Keratinocyte (primary cell): ENCODE data around the gene ACTR5. TPM values are rescaled to one million over a fixed set of nuclear protein-coding genes. Genes with fewer than 3 reads are reported as not detected.

Source experiments
- DNase-seq: peaks from one replicate; pipeline ENCODE4 v3.0.0-alpha.2; 2011; ENCODE audit warnings: low read depth, missing footprints, low spot score
- FAIRE-seq: peaks from 2 replicates; lab custom pipeline; 2011; peaks lifted over from hg19 to GRCh38; lab: Jason Lieb, UNC
- H2AFZ ChIP-seq: 2 replicates; pipeline ENCODE4 v1.6.0; 2012; ENCODE audit warnings: low read length, control low read depth, inconsistent platforms; ENCODE audit not compliant: control insufficient read depth
- H3K27ac ChIP-seq: 2 replicates; pipeline ENCODE4 v1.5.1; 2011; ENCODE audit warnings: low read length; ENCODE audit not compliant: control insufficient read depth, insufficient read depth
- H3K27me3 ChIP-seq: 3 replicates; pipeline ENCODE4 v1.6.0; 2011; ENCODE audit warnings: low read length; ENCODE audit not compliant: control insufficient read depth, insufficient read depth; ENCODE audit errors: extremely low read depth
- H3K36me3 ChIP-seq, 2 experiments: 2 replicates in 1 of 2; 3 replicates in 1 of 2; pipeline ENCODE4 v1.5.1; 2011; ENCODE audit warnings: low read length in 2 of 2, mild to moderate bottlenecking in 1 of 2; ENCODE audit not compliant: control insufficient read depth in 2 of 2, insufficient read depth in 2 of 2; ENCODE audit errors: extremely low read depth in 1 of 2
- H3K4me1 ChIP-seq: 3 replicates; pipeline ENCODE4 v1.5.1; 2011; ENCODE audit warnings: low read length; ENCODE audit not compliant: control insufficient read depth, insufficient read depth; ENCODE audit errors: extremely low read depth
- H3K4me2 ChIP-seq: 3 replicates; pipeline ENCODE4 v1.6.0; 2011; ENCODE audit warnings: low read depth, low read length; ENCODE audit not compliant: control insufficient read depth, insufficient read depth; ENCODE audit errors: extremely low read depth
- H3K4me3 ChIP-seq, 3 experiments: fragments of 200-600 bp in 1 of 3; sonication (generic) in 1 of 3; 2 replicates in 2 of 3; 3 replicates in 1 of 3; pipeline ENCODE4 v1.5.1; 2011 to 2016; ENCODE audit warnings: low read length in 3 of 3, mild to moderate bottlenecking in 3 of 3, control low read depth in 2 of 3, inconsistent platforms in 1 of 3, low read depth in 1 of 3, mixed read lengths in 1 of 3, mixed run types in 1 of 3, moderate library complexity in 1 of 3; ENCODE audit not compliant: control insufficient read depth in 2 of 3, insufficient read depth in 2 of 3; ENCODE audit errors: extremely low read depth in 1 of 3
- H3K79me2 ChIP-seq: 2 replicates; pipeline ENCODE4 v1.6.0; 2012; ENCODE audit warnings: low read length; ENCODE audit not compliant: control insufficient read depth, insufficient read depth
- H3K9ac ChIP-seq: 3 replicates; pipeline ENCODE4 v1.6.0; 2011; ENCODE audit warnings: low read length; ENCODE audit not compliant: control insufficient read depth, insufficient read depth; ENCODE audit errors: extremely low read depth
- H3K9me1 ChIP-seq: 3 replicates; pipeline ENCODE4 v1.6.0; 2011; ENCODE audit warnings: low read length; ENCODE audit not compliant: control insufficient read depth, insufficient read depth; ENCODE audit errors: extremely low read depth
- H3K9me3 ChIP-seq: 2 replicates; pipeline ENCODE4 v1.5.1; 2012; ENCODE audit warnings: low read depth, low read length; ENCODE audit not compliant: control insufficient read depth
- H4K20me1 ChIP-seq: 3 replicates; pipeline ENCODE4 v1.6.0; 2011; ENCODE audit warnings: low read length; ENCODE audit not compliant: control insufficient read depth, insufficient read depth; ENCODE audit errors: extremely low read depth
- CTCF ChIP-seq, 3 experiments: IDR thresholded peaks in 1 of 3; conservative IDR thresholded peaks in 1 of 3; optimal IDR thresholded peaks in 1 of 3; 2 replicates in 2 of 3; 3 replicates in 1 of 3; pipeline versions ENCODE3 to v1.5.1; 2011; ENCODE audit warnings: low read length in 3 of 3, mild to moderate bottlenecking in 3 of 3, moderate library complexity in 2 of 3, control low read depth in 1 of 3, inconsistent platforms in 1 of 3; ENCODE audit not compliant: insufficient read depth in 2 of 3; ENCODE audit errors: extremely low read depth in 1 of 3
- EZH2 ChIP-seq: IDR thresholded peaks from one replicate; pipeline ENCODE4 v1.6.1; 2012; ENCODE audit warnings: inconsistent platforms, mild to moderate bottlenecking, low read length, moderate library complexity
- dilution Hi-C: fragments of 300-500 bp; cut with MboI; formaldehyde crosslinking; loops from one replicate; pipeline ENCODE4 v1.7.0; 2020; ENCODE audit warnings: low sequenced_read_pairs; ENCODE audit not compliant: extremely low pct_ligation_motif_present
- polyA plus RNA-seq, 5 experiments: library from polyadenylated mRNA; depleted of rRNA in 3 of 5; stranded (reverse) in 3 of 5; stranded (forward) in 1 of 5; unstranded in 1 of 5; fragments of >200 nt; gene quantifications; 1 replicate in 1 of 5; 2 replicates in 3 of 5; 3 replicates in 1 of 5; pipeline versions ENCODE4 v1.2.1 to v1.2.3, GENCODE V29; 2011 to 2012; ENCODE audit warnings: missing spikeins in 2 of 5, low read depth in 1 of 5, low replicate concordance in 1 of 5

The ACTR5 gene
- polyA plus RNA-seq, 1 donor (not counting 4 experiments of a cell fraction or from before 2014, with no cell fraction given): 9.7 TPM

- no peaks in the 10 kb centered on the region for H3K27me3 ChIP-seq
- peaks cover 14% of the 10 kb centered on the region for H3K4me1 ChIP-seq
- H3K9me1 ChIP-seq: peaks cover 2% of the 10 kb centered on the region
- H3K9ac ChIP-seq: no peak overlapping the region
- H3K36me3 ChIP-seq: peaks cover 20 to 22% of the 10 kb centered on the region in 2 experiments
- H2AFZ ChIP-seq: no peak overlapping the region
- dilution Hi-C loops: no loop called here
- TF ChIP-seq EZH2: no peak
- TF ChIP-seq CTCF (optimal IDR thresholded peaks at IDR 0.05 in 1 of 3, IDR thresholded peaks at IDR 0.05 in 1 of 3, conservative IDR thresholded peaks at IDR 0.05 in 1 of 3; ENCODE audit: extremely low read depth in 1 of 3, insufficient read depth in 2 of 3, low read length in 3 of 3): no peak
- no peaks in the 10 kb centered on the region for H4K20me1 ChIP-seq
- H3K9me3 ChIP-seq: no peaks in the 10 kb centered on the region
- no peak for FAIRE-seq
- no peak overlapping the region for H3K4me3 ChIP-seq
- no peaks in the 10 kb centered on the region for H3K79me2 ChIP-seq
- no peak for DNase-seq
- no peak overlapping the region for H3K27ac ChIP-seq
- H3K4me2 ChIP-seq: no peak overlapping the region
Measured at GRCh38 chr20:38762174-38762573, 13.9 kb downstream of the ACTR5 start.

GRCh38 chr20:38763616-38764015, 15.4 kb downstream of the ACTR5 start:
- Histone ChIP-seq H3K36me3 (peaks cover 14 to 27% of the 10 kb centered on the region in 2 experiments), H3K9me3 (no peaks in the 10 kb centered on the region), H3K27ac (no peak overlapping the region)

More at GRCh38 chr20:38763616-38764015, 15.4 kb downstream of the ACTR5 start:
- Histone ChIP-seq H4K20me1 (no peaks in the 10 kb centered on the region), H3K9me1 (peaks cover 2% of the 10 kb centered on the region), H3K4me2 (no peak overlapping the region), H3K9ac (no peak overlapping the region), H3K79me2 (no peaks in the 10 kb centered on the region), H3K4me1 (peaks cover 14% of the 10 kb centered on the region), H3K27me3 (no peaks in the 10 kb centered on the region), H2AFZ (no peak overlapping the region), H3K4me3 (no peak overlapping the region)
- TF ChIP-seq CTCF (optimal IDR thresholded peaks at IDR 0.05 in 1 of 3, IDR thresholded peaks at IDR 0.05 in 1 of 3, conservative IDR thresholded peaks at IDR 0.05 in 1 of 3; ENCODE audit: extremely low read depth in 1 of 3, insufficient read depth in 2 of 3, low read length in 3 of 3) (no peak), EZH2 (no peak)
- no peak for FAIRE-seq
- DNase-seq: no peak
- dilution Hi-C loops: no loop called here
